ENCODE measurements around the gene RASSF3. TPM values are rescaled to one million over a fixed set of nuclear protein-coding genes. Genes with fewer than 3 reads are reported as not detected.

RASSF3 gene
- total RNA-seq, 4 donors from 2014 or later: 9.1 to 16.1 (median 11.2) TPM

GRCh38 chr12:64635356-64635998 is 25.2 kb downstream of the RASSF3 start:
- Histone ChIP-seq H3K27me3 (no peaks in the 10 kb centered on the region), H3K4me1 (peaks cover 7% of the 10 kb centered on the region), H3K4me3 (no peak overlapping the region), H3K9me3 (no peaks in the 10 kb centered on the region), H3K36me3 (no peaks in the 10 kb centered on the region), H3K27ac (no peak overlapping the region)
- 81% methylated on average over 5 of the region's 5 CpGs for WGBS
- TF ChIP-seq, protein P1, sequence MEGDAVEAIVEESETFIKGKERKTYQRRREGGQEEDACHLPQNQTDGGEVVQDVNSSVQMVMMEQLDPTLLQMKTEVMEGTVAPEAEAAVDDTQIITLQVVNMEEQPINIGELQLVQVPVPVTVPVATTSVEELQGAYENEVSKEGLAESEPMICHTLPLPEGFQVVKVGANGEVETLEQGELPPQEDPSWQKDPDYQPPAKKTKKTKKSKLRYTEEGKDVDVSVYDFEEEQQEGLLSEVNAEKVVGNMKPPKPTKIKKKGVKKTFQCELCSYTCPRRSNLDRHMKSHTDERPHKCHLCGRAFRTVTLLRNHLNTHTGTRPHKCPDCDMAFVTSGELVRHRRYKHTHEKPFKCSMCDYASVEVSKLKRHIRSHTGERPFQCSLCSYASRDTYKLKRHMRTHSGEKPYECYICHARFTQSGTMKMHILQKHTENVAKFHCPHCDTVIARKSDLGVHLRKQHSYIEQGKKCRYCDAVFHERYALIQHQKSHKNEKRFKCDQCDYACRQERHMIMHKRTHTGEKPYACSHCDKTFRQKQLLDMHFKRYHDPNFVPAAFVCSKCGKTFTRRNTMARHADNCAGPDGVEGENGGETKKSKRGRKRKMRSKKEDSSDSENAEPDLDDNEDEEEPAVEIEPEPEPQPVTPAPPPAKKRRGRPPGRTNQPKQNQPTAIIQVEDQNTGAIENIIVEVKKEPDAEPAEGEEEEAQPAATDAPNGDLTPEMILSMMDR (IDR thresholded peaks at IDR 0.05): no peak
- TF ChIP-seq POLR2A (IDR thresholded peaks at IDR 0.05): no peak
- no peak for TF ChIP-seq POLR2AphosphoS5 (IDR thresholded peaks at IDR 0.05)
- TF ChIP-seq EP300 (IDR thresholded peaks at IDR 0.05): no peak
- no peak for DNase-seq (ENCODE audit: low spot score in 2 of 2)

- Histone ChIP-seq H3K4me3 (no peak overlapping the region), H3K4me1 (peaks cover 7% of the 10 kb centered on the region), H3K9me3 (no peaks in the 10 kb centered on the region), H3K36me3 (no peaks in the 10 kb centered on the region), H3K27ac (no peak overlapping the region), H3K27me3 (no peaks in the 10 kb centered on the region)
- no peak for DNase-seq (ENCODE audit: low spot score in 2 of 2)
- 94% methylated on average over 2 of the region's 2 CpGs for WGBS
- TF ChIP-seq, protein P1 (IDR thresholded peaks at IDR 0.05): no peak
- TF ChIP-seq EP300 (IDR thresholded peaks at IDR 0.05) (no peak), POLR2A (IDR thresholded peaks at IDR 0.05) (no peak), POLR2AphosphoS5 (IDR thresholded peaks at IDR 0.05) (no peak)
These were observed 26.6 kb downstream of the RASSF3 start for GRCh38 chr12:64636856-64637255.

- WGBS: 83% methylated on average over 1 of the region's 1 CpG
These were observed 29.2 kb downstream of the RASSF3 start for GRCh38 chr12:64639466-64639865.

DNA sequence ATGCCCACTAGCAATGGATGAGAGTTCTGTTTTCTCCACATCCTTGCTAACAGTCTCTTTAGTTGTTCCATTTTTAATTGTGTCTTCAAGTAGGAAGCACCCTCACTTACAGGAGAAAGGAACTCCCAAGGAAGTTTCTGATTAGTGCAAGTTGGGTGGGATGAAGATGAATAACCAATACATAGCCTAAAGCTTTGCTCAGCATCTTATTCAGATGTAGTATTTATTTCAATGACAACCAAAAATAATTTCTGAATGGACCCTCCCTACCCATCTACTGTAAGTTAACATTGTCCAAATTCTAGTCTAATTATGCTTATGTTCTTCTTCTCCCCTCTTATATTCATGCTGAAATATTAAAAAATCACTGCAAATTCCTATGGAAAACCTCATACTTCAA is 36.0 kb downstream of the RASSF3 start:
- no peak for TF ChIP-seq POLR2AphosphoS5 (IDR thresholded peaks at IDR 0.05)
- TF ChIP-seq POLR2A (IDR thresholded peaks at IDR 0.05): no peak
- no peak for TF ChIP-seq EP300 (IDR thresholded peaks at IDR 0.05)
- TF ChIP-seq, protein P1 (IDR thresholded peaks at IDR 0.05): no peak
- DNase-seq (ENCODE audit: low spot score in 2 of 2): no peak
- Histone ChIP-seq H3K36me3 (no peaks in the 10 kb centered on the region), H3K4me1 (no peaks in the 10 kb centered on the region), H3K4me3 (no peak overlapping the region), H3K9me3 (no peaks in the 10 kb centered on the region), H3K27me3 (no peaks in the 10 kb centered on the region), H3K27ac (no peak overlapping the region)

More at GRCh38 chr12:64639466-64639865, 29.2 kb downstream of the RASSF3 start:
- Histone ChIP-seq H3K9me3 (no peaks in the 10 kb centered on the region), H3K27me3 (no peaks in the 10 kb centered on the region), H3K36me3 (no peaks in the 10 kb centered on the region), H3K4me3 (no peak overlapping the region), H3K27ac (no peak overlapping the region), H3K4me1 (peaks cover under 1% of the 10 kb centered on the region)
- TF ChIP-seq POLR2AphosphoS5 (IDR thresholded peaks at IDR 0.05) (no peak), EP300 (IDR thresholded peaks at IDR 0.05) (no peak), POLR2A (IDR thresholded peaks at IDR 0.05) (no peak)
- TF ChIP-seq, protein P1 (IDR thresholded peaks at IDR 0.05): no peak
- no peak for DNase-seq (ENCODE audit: low spot score in 2 of 2)

- Histone ChIP-seq H3K4me1 (no peaks in the 10 kb centered on the region), H3K4me3 (no peak overlapping the region), H3K9me3 (no peaks in the 10 kb centered on the region), H3K27me3 (no peaks in the 10 kb centered on the region), H3K36me3 (no peaks in the 10 kb centered on the region), H3K27ac (no peak overlapping the region)
- TF ChIP-seq, protein P1 (IDR thresholded peaks at IDR 0.05): no peak
- TF ChIP-seq POLR2A (IDR thresholded peaks at IDR 0.05) (no peak), EP300 (IDR thresholded peaks at IDR 0.05) (no peak), POLR2AphosphoS5 (IDR thresholded peaks at IDR 0.05) (no peak)
- no peak for DNase-seq (ENCODE audit: low spot score in 2 of 2)
- 92% methylated on average over 6 of the region's 6 CpGs for WGBS
These were observed 39.2 kb downstream of the RASSF3 start for GRCh38 chr12:64649487-64649886.
